HEK293 (cell line): Measurements from ENCODE around the gene CDKAL1.

Source experiments
- GLIS1 ChIP-seq: fragments of 450-650 bp; formaldehyde crosslinking; IDR thresholded peaks from 2 replicates; pipeline ENCODE4 v1.5.1; 2016; ENCODE audit warnings: missing biosample characterization, missing genetic modification characterization
- KLF16 ChIP-seq: fragments of 450-650 bp; formaldehyde crosslinking; IDR thresholded peaks from 2 replicates; pipeline ENCODE4 v1.5.1; 2017; ENCODE audit warnings: missing biosample characterization, missing genetic modification characterization
- KLF9 ChIP-seq: fragments of 450-650 bp; formaldehyde crosslinking; IDR thresholded peaks from 2 replicates; pipeline ENCODE4 v1.5.1; 2016; ENCODE audit warnings: missing biosample characterization, missing genetic modification characterization, low read depth
- PRDM1 ChIP-seq: fragments of 450-650 bp; formaldehyde crosslinking; IDR thresholded peaks from 2 replicates; pipeline ENCODE4; 2016; ENCODE audit warnings: missing biosample characterization, missing genetic modification characterization
- TRIM28 ChIP-seq: IDR thresholded peaks from 2 replicates; pipeline ENCODE4 v1.6.1; 2011; ENCODE audit warnings: low read length, control low read depth, borderline replicate concordance
- YY1 ChIP-seq: fragments of 450-650 bp; formaldehyde crosslinking; IDR thresholded peaks from 2 replicates; pipeline ENCODE4 v1.5.1; 2018; ENCODE audit warnings: missing biosample characterization, missing genetic modification characterization
- ZBTB20 ChIP-seq: fragments of 450-650 bp; formaldehyde crosslinking; IDR thresholded peaks from 2 replicates; pipeline ENCODE4 v1.5.1; 2016; ENCODE audit warnings: missing biosample characterization, missing genetic modification characterization
- ZFP3 ChIP-seq: fragments of 450-650 bp; formaldehyde crosslinking; IDR thresholded peaks from 2 replicates; pipeline ENCODE4 v1.5.1; 2016; ENCODE audit warnings: low read depth, missing biosample characterization, missing genetic modification characterization
- ZIC2 ChIP-seq: fragments of 450-650 bp; formaldehyde crosslinking; IDR thresholded peaks from 2 replicates; pipeline ENCODE4 v1.5.1; 2016; ENCODE audit warnings: missing biosample characterization, missing genetic modification characterization
- ZNF112 ChIP-seq: fragments of 450-650 bp; formaldehyde crosslinking; IDR thresholded peaks from 2 replicates; pipeline ENCODE4 v1.5.0; 2017; ENCODE audit warnings: missing biosample characterization, missing genetic modification characterization
- ZNF202 ChIP-seq: fragments of 450-650 bp; formaldehyde crosslinking; IDR thresholded peaks from 2 replicates; pipeline ENCODE4 v1.5.1; 2016; ENCODE audit warnings: missing biosample characterization, missing genetic modification characterization, borderline replicate concordance
- ZNF239 ChIP-seq: fragments of 450-650 bp; formaldehyde crosslinking; IDR thresholded peaks from 2 replicates; pipeline ENCODE4 v1.5.1; 2016; ENCODE audit warnings: missing biosample characterization, missing genetic modification characterization
- ZNF354C ChIP-seq: fragments of 450-650 bp; formaldehyde crosslinking; IDR thresholded peaks from 2 replicates; pipeline ENCODE4 v1.5.1; 2016; ENCODE audit warnings: missing biosample characterization, missing genetic modification characterization, low read depth, borderline replicate concordance
- ZNF423 ChIP-seq: fragments of 450-650 bp; formaldehyde crosslinking; IDR thresholded peaks from 2 replicates; pipeline ENCODE4 v1.5.1; 2016; ENCODE audit warnings: missing biosample characterization, missing genetic modification characterization
- ZNF529 ChIP-seq: fragments of 450-650 bp; formaldehyde crosslinking; IDR thresholded peaks from 2 replicates; pipeline ENCODE4 v1.5.1; 2017; ENCODE audit warnings: missing genetic modification characterization, missing biosample characterization; ENCODE audit not compliant: insufficient replicate concordance
- ZNF571 ChIP-seq: fragments of 450-650 bp; formaldehyde crosslinking; IDR thresholded peaks from 2 replicates; pipeline ENCODE4 v1.5.0; 2017; ENCODE audit warnings: missing biosample characterization, missing genetic modification characterization
- ZNF626 ChIP-seq: fragments of 450-650 bp; sonication (Bioruptor Pico); formaldehyde crosslinking; IDR thresholded peaks from 2 replicates; pipeline ENCODE4 v1.5.1; 2018; ENCODE audit warnings: missing biosample characterization, missing genetic modification characterization, inconsistent platforms
- ZNF707 ChIP-seq: fragments of 450-650 bp; formaldehyde crosslinking; IDR thresholded peaks from 2 replicates; pipeline ENCODE4 v1.5.1; 2016; ENCODE audit warnings: missing biosample characterization, missing genetic modification characterization
- ZNF76 ChIP-seq: fragments of 450-650 bp; formaldehyde crosslinking; IDR thresholded peaks from 2 replicates; pipeline ENCODE4; 2016; ENCODE audit warnings: low read depth, missing biosample characterization, missing genetic modification characterization, borderline replicate concordance
- ZNF791 ChIP-seq: fragments of 450-650 bp; formaldehyde crosslinking; IDR thresholded peaks from 2 replicates; pipeline ENCODE4 v1.5.1; 2016; ENCODE audit warnings: missing biosample characterization, missing genetic modification characterization
- ZSCAN16 ChIP-seq: fragments of 450-650 bp; formaldehyde crosslinking; IDR thresholded peaks from 2 replicates; pipeline ENCODE4 v1.5.1; 2016; ENCODE audit warnings: missing biosample characterization, missing genetic modification characterization
- TF ChIP-seq, protein P1 (sequence below): fragments of 450-650 bp; formaldehyde crosslinking; IDR thresholded peaks from 2 replicates; pipeline ENCODE4 v1.5.1; 2016; ENCODE audit warnings: missing biosample characterization, missing genetic modification characterization, low read depth
- TF ChIP-seq, protein P2 (sequence below): fragments of 450-650 bp; formaldehyde crosslinking; IDR thresholded peaks from 2 replicates; pipeline ENCODE4 v1.5.1; 2016; ENCODE audit warnings: missing biosample characterization, missing genetic modification characterization, low read depth
- TF ChIP-seq, protein P3 (sequence below): sonication (generic); formaldehyde crosslinking; IDR thresholded peaks from 2 replicates; pipeline ENCODE4 v1.8.1; 2022; ENCODE audit warnings: mild to moderate bottlenecking, moderate library complexity, missing genetic modification reagents
- TF ChIP-seq, protein P4 (sequence below): fragments of 450-650 bp; formaldehyde crosslinking; conservative IDR thresholded peaks from 2 replicates; pipeline ENCODE4 v1.5.1; 2016; ENCODE audit warnings: low read depth, missing biosample characterization, missing genetic modification characterization
- TF ChIP-seq, protein P5 (sequence below): fragments of 450-650 bp; formaldehyde crosslinking; IDR thresholded peaks from 2 replicates; pipeline ENCODE4 v1.5.1; 2017; ENCODE audit warnings: missing biosample characterization, missing genetic modification characterization

CDKAL1 gene

DNA sequence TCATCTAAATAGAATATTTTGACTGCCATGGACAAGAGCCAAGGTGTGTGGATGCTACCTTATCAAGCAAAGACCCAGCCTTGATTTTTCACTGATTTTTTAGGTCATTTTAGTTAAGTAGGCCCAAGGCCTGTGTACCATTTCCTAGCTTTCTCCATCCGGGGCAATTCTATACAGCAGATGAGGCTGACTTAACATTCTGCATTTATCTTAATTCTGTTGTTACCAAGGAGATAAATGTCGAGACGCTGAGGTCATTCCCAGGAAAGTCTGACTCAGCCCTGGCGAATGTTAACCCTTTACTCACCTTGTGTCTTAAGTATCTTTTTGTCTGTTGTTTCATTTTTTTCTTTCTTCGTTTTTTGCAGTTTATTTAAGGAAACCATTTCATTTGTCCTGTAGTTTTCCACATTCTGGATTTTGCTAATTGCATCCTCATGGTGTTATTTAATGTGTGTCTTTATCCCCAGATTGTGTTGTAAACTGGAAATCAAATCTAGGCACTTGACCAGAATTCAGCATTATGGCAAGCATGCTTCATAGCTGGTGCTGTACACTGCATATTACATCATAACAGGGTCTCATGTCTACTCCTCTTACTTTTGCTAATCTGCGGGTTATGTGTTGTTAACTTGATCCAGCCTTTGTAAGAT is 277.0 kb downstream of the CDKAL1 start (continued):
- peak; percentile 67; the same call in 1 of the 2 replicates for TF ChIP-seq PRDM1 (tag by site-specific recombination)
- no peak for TF ChIP-seq ZSCAN16
- TF ChIP-seq ZNF354C, result no peak
- TF ChIP-seq, protein P1, sequence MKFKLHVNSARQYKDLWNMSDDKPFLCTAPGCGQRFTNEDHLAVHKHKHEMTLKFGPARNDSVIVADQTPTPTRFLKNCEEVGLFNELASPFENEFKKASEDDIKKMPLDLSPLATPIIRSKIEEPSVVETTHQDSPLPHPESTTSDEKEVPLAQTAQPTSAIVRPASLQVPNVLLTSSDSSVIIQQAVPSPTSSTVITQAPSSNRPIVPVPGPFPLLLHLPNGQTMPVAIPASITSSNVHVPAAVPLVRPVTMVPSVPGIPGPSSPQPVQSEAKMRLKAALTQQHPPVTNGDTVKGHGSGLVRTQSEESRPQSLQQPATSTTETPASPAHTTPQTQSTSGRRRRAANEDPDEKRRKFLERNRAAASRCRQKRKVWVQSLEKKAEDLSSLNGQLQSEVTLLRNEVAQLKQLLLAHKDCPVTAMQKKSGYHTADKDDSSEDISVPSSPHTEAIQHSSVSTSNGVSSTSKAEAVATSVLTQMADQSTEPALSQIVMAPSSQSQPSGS (tag by site-specific recombination), result peak; percentile 83
- TF ChIP-seq, protein P2, sequence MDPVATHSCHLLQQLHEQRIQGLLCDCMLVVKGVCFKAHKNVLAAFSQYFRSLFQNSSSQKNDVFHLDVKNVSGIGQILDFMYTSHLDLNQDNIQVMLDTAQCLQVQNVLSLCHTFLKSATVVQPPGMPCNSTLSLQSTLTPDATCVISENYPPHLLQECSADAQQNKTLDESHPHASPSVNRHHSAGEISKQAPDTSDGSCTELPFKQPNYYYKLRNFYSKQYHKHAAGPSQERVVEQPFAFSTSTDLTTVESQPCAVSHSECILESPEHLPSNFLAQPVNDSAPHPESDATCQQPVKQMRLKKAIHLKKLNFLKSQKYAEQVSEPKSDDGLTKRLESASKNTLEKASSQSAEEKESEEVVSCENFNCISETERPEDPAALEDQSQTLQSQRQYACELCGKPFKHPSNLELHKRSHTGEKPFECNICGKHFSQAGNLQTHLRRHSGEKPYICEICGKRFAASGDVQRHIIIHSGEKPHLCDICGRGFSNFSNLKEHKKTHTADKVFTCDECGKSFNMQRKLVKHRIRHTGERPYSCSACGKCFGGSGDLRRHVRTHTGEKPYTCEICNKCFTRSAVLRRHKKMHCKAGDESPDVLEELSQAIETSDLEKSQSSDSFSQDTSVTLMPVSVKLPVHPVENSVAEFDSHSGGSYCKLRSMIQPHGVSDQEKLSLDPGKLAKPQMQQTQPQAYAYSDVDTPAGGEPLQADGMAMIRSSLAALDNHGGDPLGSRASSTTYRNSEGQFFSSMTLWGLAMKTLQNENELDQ (tag by site-specific recombination), result no peak
- TF ChIP-seq TRIM28, result peak; percentile 78; the same call in 1 of the 2 replicates
- no peak for TF ChIP-seq ZNF707 (tag by site-specific recombination)
- TF ChIP-seq, protein P3, sequence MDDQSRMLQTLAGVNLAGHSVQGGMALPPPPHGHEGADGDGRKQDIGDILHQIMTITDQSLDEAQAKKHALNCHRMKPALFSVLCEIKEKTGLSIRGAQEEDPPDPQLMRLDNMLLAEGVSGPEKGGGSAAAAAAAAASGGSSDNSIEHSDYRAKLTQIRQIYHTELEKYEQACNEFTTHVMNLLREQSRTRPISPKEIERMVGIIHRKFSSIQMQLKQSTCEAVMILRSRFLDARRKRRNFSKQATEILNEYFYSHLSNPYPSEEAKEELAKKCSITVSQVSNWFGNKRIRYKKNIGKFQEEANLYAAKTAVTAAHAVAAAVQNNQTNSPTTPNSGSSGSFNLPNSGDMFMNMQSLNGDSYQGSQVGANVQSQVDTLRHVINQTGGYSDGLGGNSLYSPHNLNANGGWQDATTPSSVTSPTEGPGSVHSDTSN (CRISPR knock-in tag), result no peak
- TF ChIP-seq, protein P4, sequence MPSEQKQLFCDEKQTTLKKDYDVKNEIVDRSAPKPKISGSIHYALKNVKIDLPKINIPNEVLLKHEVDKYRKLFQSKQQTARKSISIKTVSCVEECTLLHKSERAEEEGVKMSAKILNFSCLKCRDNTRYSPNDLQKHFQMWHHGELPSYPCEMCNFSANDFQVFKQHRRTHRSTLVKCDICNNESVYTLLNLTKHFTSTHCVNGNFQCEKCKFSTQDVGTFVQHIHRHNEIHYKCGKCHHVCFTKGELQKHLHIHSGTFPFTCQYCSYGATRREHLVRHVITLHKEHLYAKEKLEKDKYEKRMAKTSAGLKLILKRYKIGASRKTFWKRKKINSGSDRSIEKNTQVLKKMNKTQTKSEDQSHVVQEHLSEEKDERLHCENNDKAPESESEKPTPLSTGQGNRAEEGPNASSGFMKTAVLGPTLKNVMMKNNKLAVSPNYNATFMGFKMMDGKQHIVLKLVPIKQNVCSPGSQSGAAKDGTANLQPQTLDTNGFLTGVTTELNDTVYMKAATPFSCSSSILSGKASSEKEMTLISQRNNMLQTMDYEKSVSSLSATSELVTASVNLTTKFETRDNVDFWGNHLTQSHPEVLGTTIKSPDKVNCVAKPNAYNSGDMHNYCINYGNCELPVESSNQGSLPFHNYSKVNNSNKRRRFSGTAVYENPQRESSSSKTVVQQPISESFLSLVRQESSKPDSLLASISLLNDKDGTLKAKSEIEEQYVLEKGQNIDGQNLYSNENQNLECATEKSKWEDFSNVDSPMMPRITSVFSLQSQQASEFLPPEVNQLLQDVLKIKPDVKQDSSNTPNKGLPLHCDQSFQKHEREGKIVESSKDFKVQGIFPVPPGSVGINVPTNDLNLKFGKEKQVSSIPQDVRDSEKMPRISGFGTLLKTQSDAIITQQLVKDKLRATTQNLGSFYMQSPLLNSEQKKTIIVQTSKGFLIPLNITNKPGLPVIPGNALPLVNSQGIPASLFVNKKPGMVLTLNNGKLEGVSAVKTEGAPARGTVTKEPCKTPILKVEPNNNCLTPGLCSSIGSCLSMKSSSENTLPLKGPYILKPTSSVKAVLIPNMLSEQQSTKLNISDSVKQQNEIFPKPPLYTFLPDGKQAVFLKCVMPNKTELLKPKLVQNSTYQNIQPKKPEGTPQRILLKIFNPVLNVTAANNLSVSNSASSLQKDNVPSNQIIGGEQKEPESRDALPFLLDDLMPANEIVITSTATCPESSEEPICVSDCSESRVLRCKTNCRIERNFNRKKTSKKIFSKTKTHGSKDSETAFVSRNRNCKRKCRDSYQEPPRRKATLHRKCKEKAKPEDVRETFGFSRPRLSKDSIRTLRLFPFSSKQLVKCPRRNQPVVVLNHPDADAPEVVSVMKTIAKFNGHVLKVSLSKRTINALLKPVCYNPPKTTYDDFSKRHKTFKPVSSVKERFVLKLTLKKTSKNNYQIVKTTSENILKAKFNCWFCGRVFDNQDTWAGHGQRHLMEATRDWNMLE, result peak; percentile 90
- no peak for TF ChIP-seq ZNF239 (tag by site-specific recombination)
- no peak for TF ChIP-seq ZIC2
- TF ChIP-seq GLIS1 (tag by site-specific recombination), result no peak
- TF ChIP-seq ZNF529 (tag by site-specific recombination), result no peak
- TF ChIP-seq ZNF571 (tag by site-specific recombination), result no peak
- no peak for TF ChIP-seq ZNF423 (tag by site-specific recombination)
- no peak for TF ChIP-seq ZNF791 (tag by site-specific recombination)
- TF ChIP-seq, protein P5, sequence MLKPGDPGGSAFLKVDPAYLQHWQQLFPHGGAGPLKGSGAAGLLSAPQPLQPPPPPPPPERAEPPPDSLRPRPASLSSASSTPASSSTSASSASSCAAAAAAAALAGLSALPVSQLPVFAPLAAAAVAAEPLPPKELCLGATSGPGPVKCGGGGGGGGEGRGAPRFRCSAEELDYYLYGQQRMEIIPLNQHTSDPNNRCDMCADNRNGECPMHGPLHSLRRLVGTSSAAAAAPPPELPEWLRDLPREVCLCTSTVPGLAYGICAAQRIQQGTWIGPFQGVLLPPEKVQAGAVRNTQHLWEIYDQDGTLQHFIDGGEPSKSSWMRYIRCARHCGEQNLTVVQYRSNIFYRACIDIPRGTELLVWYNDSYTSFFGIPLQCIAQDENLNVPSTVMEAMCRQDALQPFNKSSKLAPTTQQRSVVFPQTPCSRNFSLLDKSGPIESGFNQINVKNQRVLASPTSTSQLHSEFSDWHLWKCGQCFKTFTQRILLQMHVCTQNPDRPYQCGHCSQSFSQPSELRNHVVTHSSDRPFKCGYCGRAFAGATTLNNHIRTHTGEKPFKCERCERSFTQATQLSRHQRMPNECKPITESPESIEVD (tag by site-specific recombination), result peak; percentile 58; the same call in 1 of the 2 replicates
- no peak for TF ChIP-seq ZNF112 (tag by site-specific recombination)
- no peak for TF ChIP-seq KLF16 (tag by site-specific recombination)
- no peak for TF ChIP-seq KLF9
- no peak for TF ChIP-seq ZBTB20 (tag by site-specific recombination)
- TF ChIP-seq ZNF202 (tag by site-specific recombination), result no peak
- no peak for TF ChIP-seq YY1 (tag by site-specific recombination)
- 0 out of 2 replicates have a peak, but pooled peaks have one; percentile 22 for TF ChIP-seq ZNF76 (tag by site-specific recombination)
- no peak for TF ChIP-seq ZNF626 (tag by site-specific recombination)
- no peak for TF ChIP-seq ZFP3 (tag by site-specific recombination)
- TF ChIP-seq, all 188 proteins: peak for 46
